Loucy (cell line): ENCODE results near the gene MAD1L1.

ENCODE experiments used
- EZH2phosphoT487 ChIP-seq: fragments of 200-600 bp; IDR thresholded peaks from 2 replicates; pipeline ENCODE4 v1.6.1; 2018; ENCODE audit warnings: antibody characterized with exemption, mild to moderate bottlenecking, moderate library complexity, borderline replicate concordance
- TF ChIP-seq, protein P1 (sequence below): fragments of 200-600 bp; sonication (generic); conservative IDR thresholded peaks from 2 replicates; pipeline ENCODE4 v1.5.1; 2014; ENCODE audit warnings: mild to moderate bottlenecking, antibody characterized with exemption, low read length

DNA sequence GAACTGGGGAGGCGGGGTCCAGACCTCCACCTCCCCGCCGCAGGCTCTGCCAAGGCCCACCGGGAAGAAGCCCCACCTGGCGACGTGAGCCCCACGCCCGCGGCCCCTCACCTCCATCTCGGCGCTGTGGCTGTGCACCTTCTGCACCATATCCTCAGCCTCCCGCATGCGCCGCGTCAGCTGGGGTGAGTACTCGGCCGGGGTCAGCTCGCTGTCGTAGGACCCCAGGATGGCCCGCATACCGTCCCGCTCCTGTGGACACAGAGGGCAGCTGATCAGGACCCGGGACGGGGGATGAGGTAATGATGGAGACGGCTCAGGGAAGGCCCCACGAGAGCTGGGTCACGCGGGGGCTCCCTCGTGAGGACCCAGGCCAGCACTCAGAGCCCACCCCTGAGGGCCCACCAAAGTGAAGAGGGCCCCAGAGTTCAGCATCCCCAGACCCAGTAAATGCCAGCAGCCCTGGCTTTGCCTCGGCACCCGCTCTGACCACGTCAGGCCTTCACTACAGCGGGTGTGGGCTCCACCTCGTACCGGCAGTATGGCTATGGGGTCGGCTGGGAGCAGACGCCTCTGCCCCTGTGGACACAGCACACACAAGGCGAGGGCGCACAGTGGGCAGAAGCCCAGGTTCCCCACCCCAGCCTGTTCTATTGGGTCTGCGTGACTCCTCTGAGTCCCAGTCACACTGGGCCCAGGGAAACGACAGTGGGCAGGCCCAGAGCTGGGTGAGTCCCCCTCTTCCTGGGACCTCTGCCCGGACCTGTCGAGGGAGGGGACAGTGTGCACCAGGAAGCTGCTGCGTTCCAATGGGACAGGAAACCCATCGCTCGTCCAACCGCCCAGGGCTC is 218.1 kb downstream of the MAD1L1 start:
- TF ChIP-seq, protein P1, sequence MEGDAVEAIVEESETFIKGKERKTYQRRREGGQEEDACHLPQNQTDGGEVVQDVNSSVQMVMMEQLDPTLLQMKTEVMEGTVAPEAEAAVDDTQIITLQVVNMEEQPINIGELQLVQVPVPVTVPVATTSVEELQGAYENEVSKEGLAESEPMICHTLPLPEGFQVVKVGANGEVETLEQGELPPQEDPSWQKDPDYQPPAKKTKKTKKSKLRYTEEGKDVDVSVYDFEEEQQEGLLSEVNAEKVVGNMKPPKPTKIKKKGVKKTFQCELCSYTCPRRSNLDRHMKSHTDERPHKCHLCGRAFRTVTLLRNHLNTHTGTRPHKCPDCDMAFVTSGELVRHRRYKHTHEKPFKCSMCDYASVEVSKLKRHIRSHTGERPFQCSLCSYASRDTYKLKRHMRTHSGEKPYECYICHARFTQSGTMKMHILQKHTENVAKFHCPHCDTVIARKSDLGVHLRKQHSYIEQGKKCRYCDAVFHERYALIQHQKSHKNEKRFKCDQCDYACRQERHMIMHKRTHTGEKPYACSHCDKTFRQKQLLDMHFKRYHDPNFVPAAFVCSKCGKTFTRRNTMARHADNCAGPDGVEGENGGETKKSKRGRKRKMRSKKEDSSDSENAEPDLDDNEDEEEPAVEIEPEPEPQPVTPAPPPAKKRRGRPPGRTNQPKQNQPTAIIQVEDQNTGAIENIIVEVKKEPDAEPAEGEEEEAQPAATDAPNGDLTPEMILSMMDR: no peak
- TF ChIP-seq EZH2phosphoT487: no peak
